Kidney glomerular epithelial cell (primary cell): ENCODE measurements around the gene SYNJ1.
"Not testable (repeated sequence)": the region's sequence is repeated elsewhere in the genome, so short reads cannot be mapped to it uniquely, and the experiment has no call there.

Experiments used
- DNase-seq: peaks from one replicate; lab custom pipeline; 2025; lab: John Stamatoyannopoulos, UW

Gene SYNJ1

GRCh38 chr21:32733990-32734613, 6.3 kb upstream of the SYNJ1 start:
- DNase-seq = no peak

- no peak for DNase-seq
Observed at GRCh38 chr21:32733356-32733755, 5.5 kb upstream of the SYNJ1 start.

DNA sequence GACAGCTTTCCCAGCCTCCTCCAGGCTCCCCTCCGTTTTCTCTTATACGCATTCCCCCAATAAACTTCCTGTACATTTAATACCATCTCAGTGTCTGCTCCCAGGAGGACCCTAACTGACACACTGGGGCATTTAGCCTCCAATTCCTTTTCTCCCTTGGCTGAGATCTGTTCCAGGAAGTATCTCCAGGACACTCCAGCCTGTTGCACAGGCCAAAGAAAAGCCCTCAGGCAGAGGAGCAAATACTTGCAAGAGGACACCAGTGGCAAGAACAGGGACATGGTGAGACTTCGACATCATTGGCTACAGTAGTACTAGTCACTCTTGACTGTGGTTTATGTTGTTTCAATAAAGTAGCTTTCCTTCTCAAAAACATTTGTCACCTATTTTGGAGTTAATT, 4.7 kb upstream of the SYNJ1 start:
- no peak for DNase-seq

- DNase-seq = no peak
Observed at GRCh38 chr21:32728848-32729247, 1.0 kb upstream of the SYNJ1 start.

DNA sequence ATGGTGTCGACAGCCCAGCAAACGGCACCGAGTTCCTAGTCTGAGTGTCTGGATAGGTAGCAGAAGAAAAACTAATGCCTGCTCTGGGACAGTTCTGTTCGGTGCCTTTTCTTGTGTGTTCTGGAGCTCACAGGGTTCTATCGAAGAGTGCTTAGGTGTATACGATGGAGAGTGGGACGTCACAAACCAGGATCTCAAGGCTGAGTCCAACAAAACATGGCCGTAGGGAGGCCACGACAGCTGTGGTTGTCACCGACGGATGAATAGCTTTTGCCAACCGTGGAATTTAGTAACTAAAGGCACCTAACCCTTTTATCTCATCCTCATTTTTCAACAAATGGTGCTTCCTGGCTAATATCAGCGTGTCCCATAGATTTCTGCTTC, 635 bp upstream of the SYNJ1 start:
- peak; percentile 56 for DNase-seq

DNA sequence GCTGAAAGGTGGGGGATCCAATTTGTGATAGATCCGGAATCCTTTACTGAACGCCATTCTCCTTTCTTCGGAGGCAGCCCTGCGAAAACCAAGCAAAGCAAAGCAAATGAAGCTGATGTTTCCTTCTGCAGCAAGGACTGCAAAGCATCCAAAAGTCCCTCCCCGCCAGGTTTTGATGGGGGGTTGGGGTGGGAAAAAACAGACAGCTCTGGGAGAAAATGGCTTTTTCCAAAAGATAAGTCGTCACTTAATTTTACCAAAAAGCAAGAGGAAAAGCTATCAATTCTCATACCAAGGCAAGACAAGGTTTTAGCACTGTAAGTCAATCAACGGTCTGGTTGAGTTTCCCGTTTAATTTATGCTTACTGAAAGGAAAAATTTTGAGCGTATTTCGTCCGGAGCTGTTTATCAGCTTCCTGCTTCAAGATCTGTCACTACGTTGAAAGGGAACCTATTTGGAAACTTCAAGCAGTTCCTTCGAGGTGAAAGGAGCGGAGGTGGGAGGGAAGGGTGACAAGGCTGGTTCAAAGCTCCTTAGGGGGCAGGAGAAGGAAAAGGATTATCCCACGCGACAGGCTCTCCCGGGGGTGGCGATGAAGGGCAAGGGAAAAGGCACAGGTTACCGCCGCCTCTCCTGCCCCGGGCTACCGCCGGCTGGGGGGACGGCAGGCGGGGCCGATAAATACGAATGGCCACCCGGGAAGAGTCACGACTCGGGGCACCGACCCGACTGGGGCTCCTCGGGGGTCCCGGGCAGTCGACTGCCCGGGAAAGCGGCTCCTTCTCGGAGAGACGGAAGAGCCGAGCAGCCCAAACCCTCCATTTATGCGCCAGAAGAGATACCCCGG, 750 bp downstream of the SYNJ1 start:
- DNase-seq = peak; percentile 26

DNA sequence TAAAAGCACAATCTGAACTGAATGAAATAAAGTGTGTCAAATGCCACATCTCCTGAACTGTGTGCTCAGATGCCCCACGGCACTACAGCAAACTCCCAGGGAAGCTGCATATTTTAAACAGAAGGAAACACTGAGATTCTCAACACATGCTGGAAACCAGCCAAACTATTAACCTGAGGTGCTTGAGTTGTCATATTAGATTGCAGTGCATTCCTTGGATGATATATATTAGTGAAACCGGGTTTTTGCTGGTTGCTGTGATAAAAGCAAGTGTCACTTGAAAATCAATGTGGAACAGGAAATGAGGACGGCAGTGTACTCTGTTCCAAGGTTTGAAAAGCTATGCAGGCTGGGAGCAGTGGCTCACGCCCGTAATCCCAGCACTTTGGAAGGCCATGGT, 8.7 kb downstream of the SYNJ1 start:
- DNase-seq = no peak

- DNase-seq = peak; percentile 72
Observed at GRCh38 chr21:32717851-32718316, 9.9 kb downstream of the SYNJ1 start.

DNA sequence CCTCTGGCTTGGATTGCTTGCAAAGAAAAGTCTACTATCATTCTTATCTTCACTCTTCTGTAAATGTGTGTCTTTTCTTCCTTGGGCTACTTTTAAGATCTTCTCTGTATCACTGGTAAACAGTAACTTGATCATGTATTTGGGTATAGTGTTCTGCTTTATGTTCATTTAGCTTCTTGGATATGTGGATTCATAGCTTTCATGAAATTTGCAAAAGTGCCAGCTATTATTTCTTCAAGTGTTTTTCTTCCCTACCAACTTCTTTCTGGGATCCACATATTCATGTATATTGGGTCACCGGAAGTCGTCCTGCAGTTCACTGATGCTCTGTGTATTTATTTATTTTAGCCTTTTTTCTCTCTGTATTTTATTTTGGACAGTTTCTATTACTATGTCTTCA, 11.3 kb downstream of the SYNJ1 start:
- no peak for DNase-seq

DNA sequence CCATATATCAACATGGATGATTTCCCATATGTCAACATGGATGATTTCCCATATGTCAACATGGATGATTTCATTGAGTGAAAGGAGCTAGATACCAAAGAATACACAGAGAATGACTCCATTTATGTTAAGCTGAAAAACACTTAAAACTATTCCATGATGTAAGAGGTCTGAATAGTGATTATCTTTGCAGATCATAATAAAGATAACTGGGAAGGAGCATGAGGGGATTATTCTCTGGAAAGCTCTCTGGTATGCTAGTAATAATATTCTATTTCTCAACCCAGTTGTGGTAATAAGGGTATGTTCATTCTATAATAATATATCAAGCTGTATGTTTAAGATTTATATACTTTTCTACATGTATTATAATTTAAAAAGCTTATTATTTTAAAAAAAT, 14.1 kb downstream of the SYNJ1 start:
- no peak for DNase-seq

GRCh38 chr21:32712641-32713040, 15.2 kb downstream of the SYNJ1 start:
- no peak for DNase-seq

DNA sequence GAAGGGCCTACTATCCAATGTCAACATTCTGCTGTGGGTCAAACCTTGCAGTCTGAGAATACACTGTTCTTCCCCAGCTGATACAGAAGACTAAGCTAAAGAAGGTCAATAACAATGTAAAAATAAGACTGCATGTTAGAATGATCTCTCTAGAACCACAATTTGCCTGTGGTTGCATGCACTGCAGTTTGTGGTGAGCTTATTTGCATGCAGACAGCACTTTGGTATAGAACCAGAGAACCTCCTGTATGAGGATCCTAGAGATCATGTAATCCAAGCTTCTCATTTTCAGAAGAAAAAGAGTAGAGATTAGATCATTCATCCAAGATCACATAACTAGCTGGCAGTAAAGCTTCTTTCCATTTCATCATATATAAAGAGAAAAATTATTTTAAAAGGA, 15.8 kb downstream of the SYNJ1 start:
- no peak for DNase-seq

GRCh38 chr21:32710987-32711386, 16.8 kb downstream of the SYNJ1 start:
- no peak for DNase-seq

DNA sequence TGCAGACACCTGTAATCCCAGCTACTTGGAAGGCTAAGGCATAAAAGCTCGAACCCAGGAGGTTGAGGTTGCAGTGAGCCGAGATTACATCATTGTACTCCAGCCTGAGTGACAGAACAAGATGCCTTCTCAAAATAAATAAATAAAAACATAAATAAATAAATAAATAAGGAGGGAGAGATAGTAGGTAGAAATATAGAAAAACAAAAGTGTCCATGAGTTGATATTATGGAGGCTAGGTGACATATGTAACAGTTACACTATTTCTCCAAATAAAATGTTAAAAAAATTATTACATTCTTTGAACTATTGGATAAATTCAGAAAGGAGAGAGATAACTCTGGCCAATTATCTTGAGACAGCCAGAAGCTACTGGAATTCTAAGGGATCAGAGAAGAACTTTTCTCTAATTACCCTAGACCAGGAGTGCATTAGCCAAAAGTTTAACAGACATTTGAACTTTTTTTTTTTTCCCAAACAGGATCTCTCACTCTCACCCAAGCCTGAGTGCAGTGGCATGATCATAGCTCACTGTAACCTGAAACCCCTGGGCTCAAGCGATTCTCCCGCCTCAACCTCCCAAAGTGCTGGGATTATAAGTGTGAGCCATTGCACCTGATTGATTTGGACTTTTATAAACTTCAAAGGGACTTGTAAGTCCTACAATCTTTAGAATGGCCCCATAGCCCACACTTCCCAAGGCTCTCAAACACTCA, 17.6 kb downstream of the SYNJ1 start:
- DNase-seq = no peak

- DNase-seq = no peak
Observed at GRCh38 chr21:32708069-32708468, 19.7 kb downstream of the SYNJ1 start.

- no peak for DNase-seq
Observed at GRCh38 chr21:32705901-32706300, 21.9 kb downstream of the SYNJ1 start.

DNA sequence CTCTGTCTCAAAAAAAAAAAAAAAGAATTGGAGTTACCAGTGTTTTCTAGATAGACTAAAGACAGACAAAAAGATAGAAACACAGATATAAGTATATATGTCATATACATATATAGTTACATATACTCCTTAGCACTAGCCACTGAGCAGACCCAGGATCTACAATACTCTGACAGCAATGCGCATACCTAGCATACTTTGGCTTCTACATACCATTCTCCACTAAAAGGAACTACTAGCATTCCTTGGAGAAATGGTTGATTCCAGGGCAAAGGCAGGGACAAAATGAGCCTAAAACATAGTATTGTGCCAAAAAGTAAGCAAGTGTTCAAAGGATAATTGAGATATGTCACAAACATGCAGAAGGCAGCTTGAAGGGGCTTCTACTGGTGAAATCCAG, 22.7 kb downstream of the SYNJ1 start:
- DNase-seq = no peak

- no peak for DNase-seq
Observed at GRCh38 chr21:32702702-32703101, 25.1 kb downstream of the SYNJ1 start.

DNA sequence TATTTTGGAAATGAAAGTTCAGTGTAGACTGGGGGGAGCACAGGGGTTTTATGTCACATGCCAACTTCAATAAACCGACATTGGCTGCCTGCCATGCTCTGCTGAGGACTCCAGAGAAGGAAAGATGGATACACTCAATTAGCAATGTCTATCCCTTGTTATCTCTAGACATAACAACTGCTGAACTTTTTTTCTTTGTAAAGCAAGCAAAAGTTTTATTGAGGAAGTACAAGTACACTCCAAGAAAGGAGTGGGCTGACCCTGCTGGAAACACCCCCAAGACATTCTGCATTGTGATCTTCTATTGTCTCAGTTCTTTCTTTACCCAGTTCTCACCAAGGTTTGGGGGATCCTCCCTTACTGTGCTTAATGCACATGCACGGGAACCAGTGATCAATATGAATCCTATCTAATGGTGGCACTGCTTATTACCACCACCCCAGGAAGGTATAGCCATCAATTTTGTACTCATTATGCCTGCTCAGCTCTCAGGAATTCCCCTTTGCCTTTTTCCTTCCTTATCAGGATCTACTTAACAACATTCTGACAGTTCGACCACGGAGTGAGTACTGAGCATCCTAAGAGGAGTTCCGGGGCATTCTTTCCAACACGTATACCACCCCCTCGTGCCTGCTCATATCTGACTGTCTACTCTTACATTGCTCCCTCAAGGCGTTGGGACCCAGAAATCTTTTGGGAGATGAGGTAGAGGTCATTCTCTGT, 28.7 kb downstream of the SYNJ1 start:
- no peak for DNase-seq

- DNase-seq = no peak
Observed at GRCh38 chr21:32698286-32698685, 29.5 kb downstream of the SYNJ1 start.

- DNase-seq = not testable (repeated sequence)
Observed at GRCh38 chr21:32695482-32695881, 32.3 kb downstream of the SYNJ1 start.

DNA sequence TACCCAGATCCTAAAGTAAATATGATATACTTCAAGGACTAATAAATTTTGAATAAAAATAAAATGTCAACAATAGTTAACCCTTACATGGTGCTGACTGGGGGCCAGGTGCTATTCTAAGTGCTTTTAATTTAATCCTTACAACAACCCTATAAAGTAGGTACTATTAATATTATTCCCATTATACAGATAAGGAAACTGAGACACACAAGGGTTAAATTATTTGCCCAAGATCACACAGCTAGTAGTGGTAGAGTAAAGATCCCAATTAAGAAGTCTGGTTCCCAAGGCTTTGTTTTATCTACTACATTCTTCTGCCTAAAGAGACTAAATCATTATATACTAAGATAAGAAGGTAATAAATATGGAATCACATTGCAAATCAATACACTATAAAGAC, 34.2 kb downstream of the SYNJ1 start:
- DNase-seq = no peak
